ENCODE results near the gene TMEM132C.

Gene TMEM132C

GRCh38 chr12:128729628-128730121, 462.7 kb downstream of the TMEM132C start:
- no peak for DNase-seq

- DNase-seq: no peak
These were observed 467.4 kb downstream of the TMEM132C start for GRCh38 chr12:128734371-128734770.

GRCh38 chr12:128737292-128737966, 470.5 kb downstream of the TMEM132C start:
- DNase-seq: no peak

- DNase-seq: no peak
These were observed 476.9 kb downstream of the TMEM132C start for GRCh38 chr12:128743916-128744315.

GRCh38 chr12:128745772-128746689, 479.1 kb downstream of the TMEM132C start:
- DNase-seq: no peak

GRCh38 chr12:128747441-128747840, 480.5 kb downstream of the TMEM132C start:
- DNase-seq: no peak

- DNase-seq: no peak
These were observed 485.4 kb downstream of the TMEM132C start for GRCh38 chr12:128752386-128752785.

GRCh38 chr12:128753438-128753837, 486.5 kb downstream of the TMEM132C start:
- no peak for DNase-seq

GRCh38 chr12:128754275-128754674, 487.3 kb downstream of the TMEM132C start:
- DNase-seq: no peak

GRCh38 chr12:128755566-128755965, 488.6 kb downstream of the TMEM132C start:
- DNase-seq: no peak

Data from activated naive CD4-positive, alpha-beta T cell treated with Interleukin-2 at 50 U/mL for 16 hours (primary cell).